Activated naive CD4-positive, alpha-beta T cell treated with anti-CD3 and anti-CD28 coated beads for 36 hours (primary cell): ENCODE measurements around the gene RRM2. TPM values are rescaled to one million over a fixed set of nuclear protein-coding genes. Genes with fewer than 3 reads are reported as not detected.

ENCODE experiments used
- CTCF ChIA-PET: fragments of 350-600 bp; sonication (Branson Sonifier 250); formaldehyde crosslinking; loops from one replicate; lab custom pipeline; 2021; ENCODE audit warnings: antibody characterized with exemption; lab: Charles Lee
- DNase-seq: peaks from one replicate; pipeline ENCODE4 v3.0.0-alpha.2; 2020
- H3K27ac Mint-ChIP-seq: one replicate; pipeline ENCODE4 v1.8.0; 2021; ENCODE audit warnings: mild to moderate bottlenecking, mixed read lengths
- H3K27me3 Mint-ChIP-seq: one replicate; pipeline ENCODE4 v1.8.0; 2021; ENCODE audit warnings: low read depth, mixed read lengths
- H3K36me3 Mint-ChIP-seq: one replicate; pipeline ENCODE4 v1.8.0; 2021; ENCODE audit warnings: low read depth, mixed read lengths
- H3K4me1 Mint-ChIP-seq: one replicate; pipeline ENCODE4 v1.8.0; 2021; ENCODE audit warnings: low read depth, mixed read lengths
- H3K4me3 Mint-ChIP-seq: one replicate; pipeline ENCODE4 v1.8.0; 2021; ENCODE audit warnings: mild to moderate bottlenecking, moderate library complexity, mixed read lengths
- H3K9me3 Mint-ChIP-seq: one replicate; pipeline ENCODE4 v1.8.0; 2021; ENCODE audit warnings: mixed read lengths
- intact Hi-C: fragments of 100-400 bp; cut with micrococcal nuclease; formaldehyde crosslinking; loops from one replicate; pipeline ENCODE4 v1.15.1; 2023
- total RNA-seq, 2 experiments: library from RNA; stranded (reverse); gene quantifications; one replicate each; pipeline ENCODE4 v1.2.3, GENCODE V29; 2021

Gene RRM2
- total RNA-seq, 2 experiments from 2014 or later = 466 to 514 TPM

- H3K9me3 Mint-ChIP-seq = no peaks in the 10 kb centered on the region
- no peaks in the 10 kb centered on the region for H3K4me1 Mint-ChIP-seq
- no peak overlapping the region for H3K27ac Mint-ChIP-seq
- no peak for DNase-seq
- CTCF ChIA-PET = no interaction called here
- no peak overlapping the region for H3K4me3 Mint-ChIP-seq
- peaks cover 7% of the 10 kb centered on the region for H3K36me3 Mint-ChIP-seq
- intact Hi-C loops = no loop called here
- no peaks in the 10 kb centered on the region for H3K27me3 Mint-ChIP-seq
These were observed 46.6 kb downstream of the RRM2 start for GRCh38 chr2:10169053-10169578.

- Mint-ChIP-seq H3K36me3 (peaks cover 7% of the 10 kb centered on the region), H3K4me1 (no peaks in the 10 kb centered on the region), H3K27me3 (no peaks in the 10 kb centered on the region), H3K27ac (no peak overlapping the region), H3K9me3 (no peaks in the 10 kb centered on the region), H3K4me3 (no peak overlapping the region)
- intact Hi-C loops = no loop called here
- CTCF ChIA-PET = interaction anchor here (1.3 kb wide), 1 partner anchor 52 kb away, joined by 4 read pairs; no protein-coding TSS in a partner anchor
- DNase-seq = no peak
These were observed 47.0 kb downstream of the RRM2 start for GRCh38 chr2:10169581-10169980.

DNA sequence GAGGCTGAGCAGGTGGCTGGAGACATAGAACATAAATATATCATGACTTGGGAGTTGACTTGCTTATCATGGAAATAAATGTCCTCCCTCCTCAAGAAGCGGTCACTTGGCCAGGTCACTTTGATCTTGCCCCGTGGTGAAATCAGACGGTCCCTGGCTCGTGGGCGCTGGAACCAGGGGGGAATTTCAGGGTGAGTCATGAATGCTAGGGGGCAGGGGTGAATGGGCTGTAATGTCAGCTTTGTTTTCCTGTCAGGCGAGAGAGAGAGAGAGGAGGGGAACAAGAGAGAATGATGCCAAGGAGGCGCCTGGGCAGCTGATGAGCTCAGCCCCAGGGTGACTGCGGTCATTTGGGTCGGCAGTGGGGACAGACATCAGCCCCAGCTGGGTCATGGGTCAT lies 47.7 kb downstream of the RRM2 start:
- no peaks in the 10 kb centered on the region for H3K4me1 Mint-ChIP-seq
- H3K27me3 Mint-ChIP-seq = no peaks in the 10 kb centered on the region
- DNase-seq = no peak
- no peak overlapping the region for H3K27ac Mint-ChIP-seq
- no peak overlapping the region for H3K4me3 Mint-ChIP-seq
- CTCF ChIA-PET = interaction anchor here (1.3 kb wide), 1 partner anchor 52 kb away, joined by 4 read pairs; no protein-coding TSS in a partner anchor
- peaks cover 5% of the 10 kb centered on the region for H3K36me3 Mint-ChIP-seq
- intact Hi-C loops = no loop called here
- H3K9me3 Mint-ChIP-seq = no peaks in the 10 kb centered on the region

- CTCF ChIA-PET = interaction anchor here (0.6 to 1.0 kb wide), 3 partner anchors 15 to 264 kb away, joined by 3 to 5 read pairs (median 3); no protein-coding TSS in a partner anchor
- Mint-ChIP-seq H3K27me3 (no peaks in the 10 kb centered on the region), H3K36me3 (peaks cover 2% of the 10 kb centered on the region), H3K4me1 (no peaks in the 10 kb centered on the region), H3K27ac (no peak overlapping the region), H3K9me3 (no peaks in the 10 kb centered on the region), H3K4me3 (no peak overlapping the region)
- intact Hi-C loops = no loop called here
- no peak for DNase-seq
These were observed 48.7 kb downstream of the RRM2 start for GRCh38 chr2:10171006-10171800.

- Mint-ChIP-seq H3K4me3 (no peak overlapping the region), H3K27me3 (no peaks in the 10 kb centered on the region), H3K9me3 (no peaks in the 10 kb centered on the region), H3K4me1 (no peaks in the 10 kb centered on the region), H3K27ac (no peak overlapping the region), H3K36me3 (peaks cover 2% of the 10 kb centered on the region)
- intact Hi-C loops = no loop called here
- CTCF ChIA-PET = interaction anchor here (0.9 kb wide), 1 partner anchor 263 kb away, joined by 3 read pairs; no protein-coding TSS in a partner anchor
- DNase-seq = no peak
These were observed 49.7 kb downstream of the RRM2 start for GRCh38 chr2:10172033-10172871.

DNA sequence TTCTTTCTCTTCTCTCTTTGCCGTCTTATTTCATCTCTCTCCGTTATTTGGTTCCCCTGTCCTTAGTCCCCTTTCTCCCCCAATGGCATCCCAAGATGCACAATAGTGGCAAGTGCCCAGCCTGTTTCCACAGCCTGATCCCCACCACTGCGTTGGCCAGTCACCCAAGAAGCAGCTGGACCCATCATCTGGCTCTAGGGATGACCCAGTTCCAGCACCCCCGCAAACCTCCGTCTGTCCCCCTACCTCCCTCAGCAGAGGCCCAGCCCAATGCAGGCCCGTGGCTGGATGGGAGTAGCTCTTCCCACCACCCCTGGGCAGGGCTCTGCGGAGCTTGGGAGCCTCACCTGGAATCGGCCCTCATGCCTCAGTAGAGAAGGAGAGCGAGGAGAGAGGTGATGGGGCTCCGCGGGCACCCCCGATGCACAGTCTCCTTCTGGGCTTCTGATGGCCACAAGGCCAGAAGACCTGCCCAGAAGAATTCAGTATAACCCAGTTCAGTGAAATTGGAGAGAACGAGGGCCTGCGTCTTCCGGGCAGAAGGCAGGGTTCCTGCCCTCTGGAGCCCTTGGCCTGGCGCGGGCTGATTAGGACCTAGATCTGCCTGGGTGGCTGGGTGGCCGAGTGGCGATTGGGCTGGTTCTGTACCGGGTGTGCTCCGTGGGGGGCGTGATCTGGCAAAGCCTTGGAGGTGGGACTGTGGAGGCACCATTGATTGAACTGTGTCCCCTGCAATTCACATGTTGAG lies 50.9 kb downstream of the RRM2 start:
- no peak overlapping the region for H3K27ac Mint-ChIP-seq
- peaks cover 2% of the 10 kb centered on the region for H3K36me3 Mint-ChIP-seq
- CTCF ChIA-PET = no interaction called here
- H3K9me3 Mint-ChIP-seq = no peaks in the 10 kb centered on the region
- no peak for DNase-seq
- H3K4me1 Mint-ChIP-seq = no peaks in the 10 kb centered on the region
- intact Hi-C loops = no loop called here
- H3K27me3 Mint-ChIP-seq = no peaks in the 10 kb centered on the region
- H3K4me3 Mint-ChIP-seq = no peak overlapping the region

- Mint-ChIP-seq H3K36me3 (peaks cover 2% of the 10 kb centered on the region), H3K27ac (no peak overlapping the region), H3K4me1 (no peaks in the 10 kb centered on the region), H3K9me3 (no peaks in the 10 kb centered on the region), H3K27me3 (no peaks in the 10 kb centered on the region), H3K4me3 (no peak overlapping the region)
- intact Hi-C loops = no loop called here
- no peak for DNase-seq
- CTCF ChIA-PET = no interaction called here
These were observed 51.6 kb downstream of the RRM2 start for GRCh38 chr2:10174173-10174572.

DNA sequence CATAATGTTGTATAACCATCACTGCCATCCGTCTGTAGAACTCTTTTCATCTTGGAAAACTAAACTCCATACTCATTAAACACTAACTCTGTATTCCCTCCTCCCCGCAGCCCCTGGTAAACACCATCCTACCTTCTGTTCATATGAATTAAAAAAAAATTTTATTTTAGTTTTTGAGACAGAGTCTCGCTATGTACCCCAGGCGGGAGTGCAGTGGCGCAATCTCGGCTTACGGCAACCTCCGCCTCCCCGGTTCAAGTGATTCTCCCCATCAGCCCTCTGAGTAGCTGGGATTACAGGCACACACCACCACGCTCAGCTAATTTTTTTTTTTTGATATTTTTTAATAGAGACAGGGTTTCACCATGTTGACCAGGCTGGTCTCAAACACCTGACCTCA lies 52.9 kb downstream of the RRM2 start:
- Mint-ChIP-seq H3K27me3 (no peaks in the 10 kb centered on the region), H3K27ac (no peak overlapping the region), H3K4me1 (no peaks in the 10 kb centered on the region), H3K9me3 (no peaks in the 10 kb centered on the region), H3K4me3 (no peak overlapping the region), H3K36me3 (peaks cover 4% of the 10 kb centered on the region)
- intact Hi-C loops = no loop called here
- no peak for DNase-seq
- CTCF ChIA-PET = interaction anchor here (0.6 kb wide), 1 partner anchor 95 kb away, joined by 4 read pairs; no protein-coding TSS in a partner anchor

- intact Hi-C loops = no loop called here
- Mint-ChIP-seq H3K9me3 (peaks cover 6% of the 10 kb centered on the region), H3K4me3 (no peak overlapping the region), H3K36me3 (peaks cover 10% of the 10 kb centered on the region), H3K27me3 (no peaks in the 10 kb centered on the region), H3K4me1 (no peaks in the 10 kb centered on the region), H3K27ac (no peak overlapping the region)
- no peak for DNase-seq
- CTCF ChIA-PET = no interaction called here
These were observed 56.2 kb downstream of the RRM2 start for GRCh38 chr2:10178751-10179150.

DNA sequence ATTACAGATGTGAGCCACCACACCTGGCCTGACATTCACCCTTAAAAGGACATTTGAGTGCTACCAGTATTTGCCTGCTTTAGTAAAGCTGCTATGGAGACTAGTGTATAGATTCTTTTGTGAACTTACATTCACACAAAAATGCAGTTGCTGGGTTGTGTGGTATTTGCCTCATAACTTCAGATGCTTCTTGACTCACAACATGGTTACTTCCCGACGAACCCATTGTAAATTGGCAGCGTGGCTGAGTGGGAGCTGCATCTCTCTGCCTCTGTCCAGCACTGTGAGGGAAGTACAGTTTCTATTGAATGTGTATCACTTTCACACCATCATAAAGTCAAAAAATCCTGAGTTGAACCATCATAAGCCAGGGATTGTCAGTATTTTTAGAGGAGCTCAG lies 56.9 kb downstream of the RRM2 start:
- no peaks in the 10 kb centered on the region for H3K4me1 Mint-ChIP-seq
- no peak overlapping the region for H3K4me3 Mint-ChIP-seq
- H3K27ac Mint-ChIP-seq = no peak overlapping the region
- intact Hi-C loops = no loop called here
- H3K27me3 Mint-ChIP-seq = no peaks in the 10 kb centered on the region
- H3K9me3 Mint-ChIP-seq = peaks cover 6% of the 10 kb centered on the region
- DNase-seq = no peak
- CTCF ChIA-PET = no interaction called here
- H3K36me3 Mint-ChIP-seq = peaks cover 12% of the 10 kb centered on the region

- CTCF ChIA-PET = no interaction called here
- DNase-seq = no peak
- Mint-ChIP-seq H3K4me1 (no peaks in the 10 kb centered on the region), H3K27ac (no peak overlapping the region), H3K27me3 (no peaks in the 10 kb centered on the region), H3K9me3 (peaks cover 6% of the 10 kb centered on the region), H3K4me3 (no peak overlapping the region), H3K36me3 (peaks cover 12% of the 10 kb centered on the region)
- intact Hi-C loops = no loop called here
These were observed 57.7 kb downstream of the RRM2 start for GRCh38 chr2:10180229-10180628.
